ENCODE measurements around the gene SPRY4. TPM values are rescaled to one million over a fixed set of nuclear protein-coding genes. Genes with fewer than 3 reads are reported as not detected.

SPRY4 gene
- total RNA-seq, 1 experiment from 2014 or later = 35.6 TPM

GRCh38 chr5:142292249-142292648 lies 32.6 kb downstream of the SPRY4 start:
- intact Hi-C loops (cut with micrococcal nuclease; ENCODE audit: unreplicated experiment) = no loop called here
- ChIA-PET POLR2A (no interaction called here), CTCF (no interaction called here)
- ATAC-seq = no peak
- H3K27ac ChIP-seq (ENCODE audit: low read length) = no peak overlapping the region
- peaks cover 43% of the 10 kb centered on the region for H3K4me1 ChIP-seq (ENCODE audit: control insufficient read depth, insufficient read depth, low read length)
- in situ Hi-C loops (cut with HindIII; ENCODE audit: low pct_unique_long_range_greater_than_20kb, low sequenced_read_pairs) = no loop called here
- no peaks in the 10 kb centered on the region for H3K36me3 ChIP-seq (ENCODE audit: control insufficient read depth, insufficient read depth, low read length)
- DNase-seq (ENCODE audit: low read depth, low spot score) = no peak
- H3K27me3 ChIP-seq (ENCODE audit: control insufficient read depth, insufficient read depth, low read length) = no peaks in the 10 kb centered on the region
- no peak for TF ChIP-seq TCF7L2 (IDR thresholded peaks at IDR 0.05; ENCODE audit: low read depth, low read length)
- no peaks in the 10 kb centered on the region for H3K9me3 ChIP-seq (ENCODE audit: control insufficient read depth, insufficient read depth, low read depth, low read length)
- no peak overlapping the region for H3K4me3 ChIP-seq (ENCODE audit: low read depth in 2 of 2, low read length in 2 of 2)
- BruUV-seq (replicated peaks) = no TSS peak

DNA sequence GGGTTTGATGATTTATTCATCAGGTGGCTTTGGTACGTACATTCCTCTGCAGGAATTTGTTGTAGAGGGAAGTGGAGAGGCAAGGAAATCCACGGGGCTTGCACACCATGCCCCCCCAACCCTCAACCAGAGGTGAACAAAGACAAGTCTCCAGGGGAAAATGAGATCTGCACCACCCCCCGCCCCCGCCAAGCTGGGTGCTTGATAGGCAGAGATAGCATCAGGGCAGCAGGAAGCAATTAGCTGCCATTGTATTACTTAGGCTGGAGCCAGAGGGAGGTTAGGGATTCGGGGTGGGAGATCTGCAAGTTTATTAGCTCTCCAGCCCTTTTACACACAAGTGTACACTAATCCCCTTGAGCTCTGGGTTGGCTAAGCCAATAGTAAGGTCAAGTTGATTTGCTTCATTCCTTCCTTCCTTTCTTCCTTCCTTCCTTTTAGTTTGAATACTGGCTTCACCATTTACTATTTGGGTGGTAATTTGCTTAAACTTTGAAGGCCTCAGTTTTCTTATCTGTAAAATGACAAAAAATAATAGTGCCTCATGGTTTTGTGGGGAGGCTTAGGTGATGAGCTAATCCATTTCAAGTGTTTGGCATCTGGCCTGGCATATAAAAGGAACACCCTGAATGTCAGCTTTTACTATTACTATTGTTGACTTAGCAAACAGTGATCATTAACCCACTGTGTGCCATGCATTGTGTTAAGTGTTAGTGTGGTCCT lies 34.1 kb downstream of the SPRY4 start:
- H3K9me3 ChIP-seq (ENCODE audit: control insufficient read depth, insufficient read depth, low read depth, low read length) = no peaks in the 10 kb centered on the region
- no peak overlapping the region for H3K27ac ChIP-seq (ENCODE audit: low read length)
- TF ChIP-seq TCF7L2 (IDR thresholded peaks at IDR 0.05; ENCODE audit: low read depth, low read length) (0 out of 2 replicates have a peak, but pooled peaks have one; percentile 47), SIN3A (IDR thresholded peaks at IDR 0.05; ENCODE audit: borderline replicate concordance, insufficient read depth, low read depth, low read length) (no peak)
- TF ChIP-seq, protein P1, sequence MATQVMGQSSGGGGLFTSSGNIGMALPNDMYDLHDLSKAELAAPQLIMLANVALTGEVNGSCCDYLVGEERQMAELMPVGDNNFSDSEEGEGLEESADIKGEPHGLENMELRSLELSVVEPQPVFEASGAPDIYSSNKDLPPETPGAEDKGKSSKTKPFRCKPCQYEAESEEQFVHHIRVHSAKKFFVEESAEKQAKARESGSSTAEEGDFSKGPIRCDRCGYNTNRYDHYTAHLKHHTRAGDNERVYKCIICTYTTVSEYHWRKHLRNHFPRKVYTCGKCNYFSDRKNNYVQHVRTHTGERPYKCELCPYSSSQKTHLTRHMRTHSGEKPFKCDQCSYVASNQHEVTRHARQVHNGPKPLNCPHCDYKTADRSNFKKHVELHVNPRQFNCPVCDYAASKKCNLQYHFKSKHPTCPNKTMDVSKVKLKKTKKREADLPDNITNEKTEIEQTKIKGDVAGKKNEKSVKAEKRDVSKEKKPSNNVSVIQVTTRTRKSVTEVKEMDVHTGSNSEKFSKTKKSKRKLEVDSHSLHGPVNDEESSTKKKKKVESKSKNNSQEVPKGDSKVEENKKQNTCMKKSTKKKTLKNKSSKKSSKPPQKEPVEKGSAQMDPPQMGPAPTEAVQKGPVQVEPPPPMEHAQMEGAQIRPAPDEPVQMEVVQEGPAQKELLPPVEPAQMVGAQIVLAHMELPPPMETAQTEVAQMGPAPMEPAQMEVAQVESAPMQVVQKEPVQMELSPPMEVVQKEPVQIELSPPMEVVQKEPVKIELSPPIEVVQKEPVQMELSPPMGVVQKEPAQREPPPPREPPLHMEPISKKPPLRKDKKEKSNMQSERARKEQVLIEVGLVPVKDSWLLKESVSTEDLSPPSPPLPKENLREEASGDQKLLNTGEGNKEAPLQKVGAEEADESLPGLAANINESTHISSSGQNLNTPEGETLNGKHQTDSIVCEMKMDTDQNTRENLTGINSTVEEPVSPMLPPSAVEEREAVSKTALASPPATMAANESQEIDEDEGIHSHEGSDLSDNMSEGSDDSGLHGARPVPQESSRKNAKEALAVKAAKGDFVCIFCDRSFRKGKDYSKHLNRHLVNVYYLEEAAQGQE (IDR thresholded peaks at IDR 0.05; ENCODE audit: insufficient read depth in 1 of 2, low read depth in 2 of 2, low read length in 1 of 2) = no peak
- in situ Hi-C loops (cut with HindIII; ENCODE audit: low pct_unique_long_range_greater_than_20kb, low sequenced_read_pairs) (no loop called here), intact Hi-C loops (cut with micrococcal nuclease; ENCODE audit: unreplicated experiment) (no loop called here)
- DNase-seq (ENCODE audit: low read depth, low spot score) (no peak), ATAC-seq (peak; percentile 43; the same call in 1 of the 2 replicates)
- H3K27me3 ChIP-seq (ENCODE audit: control insufficient read depth, insufficient read depth, low read length) = no peaks in the 10 kb centered on the region
- H3K36me3 ChIP-seq (ENCODE audit: control insufficient read depth, insufficient read depth, low read length) = no peaks in the 10 kb centered on the region
- ChIA-PET POLR2A (interaction anchor here (0.5 kb wide), 1 partner anchor 261 kb away, joined by 10 read pairs; no protein-coding TSS in a partner anchor), CTCF (no interaction called here)
- H3K4me1 ChIP-seq (ENCODE audit: control insufficient read depth, insufficient read depth, low read length) = peaks cover 29% of the 10 kb centered on the region
- H3K4me3 ChIP-seq (ENCODE audit: low read depth in 2 of 2, low read length in 2 of 2) = no peak overlapping the region
- no TSS peak for BruUV-seq (replicated peaks)

DNA sequence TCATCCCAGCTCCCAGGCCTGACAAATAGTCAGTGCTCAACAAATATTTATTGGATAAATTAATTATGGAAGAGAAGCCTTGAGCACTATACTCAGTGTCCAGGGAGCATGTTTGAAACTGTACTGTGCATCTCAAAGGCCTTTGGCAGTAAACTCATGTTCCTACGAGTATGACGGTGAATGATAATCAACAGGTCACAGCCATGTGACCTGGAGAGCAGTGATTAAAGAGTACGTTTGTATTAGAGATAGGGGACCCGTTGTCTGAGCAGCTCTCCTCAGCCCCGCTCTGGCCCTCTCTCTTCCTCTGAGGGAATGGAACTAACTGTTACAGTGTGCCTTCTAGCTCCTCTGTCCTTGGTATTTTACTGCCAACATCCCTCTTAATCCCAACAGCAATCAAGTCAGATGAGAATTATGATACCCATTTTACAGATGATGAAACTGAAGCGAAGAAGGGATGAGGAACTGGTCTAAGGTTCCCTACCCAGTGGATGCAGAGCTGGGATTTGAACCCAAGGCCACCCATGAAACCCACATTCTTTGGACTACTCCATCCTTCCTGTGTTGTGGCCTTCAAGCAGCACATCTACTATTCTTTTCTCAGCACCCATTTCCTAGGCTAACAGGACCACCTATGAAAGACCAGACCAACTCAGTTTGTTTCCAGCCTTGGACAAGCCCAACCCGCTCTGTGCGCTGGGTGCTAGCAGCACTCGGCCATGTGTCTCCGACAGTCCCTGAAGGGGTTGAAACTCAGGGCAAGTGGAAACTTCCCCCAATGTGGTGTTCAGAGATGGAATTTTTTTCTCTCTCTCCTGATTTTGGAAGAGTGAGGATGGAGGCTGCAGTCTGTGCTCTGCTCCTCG lies 34.9 kb downstream of the SPRY4 start:
- intact Hi-C loops (cut with micrococcal nuclease; ENCODE audit: unreplicated experiment) = no loop called here
- no peak for TF ChIP-seq TCF7L2 (IDR thresholded peaks at IDR 0.05; ENCODE audit: low read depth, low read length)
- no peak for TF ChIP-seq SIN3A (IDR thresholded peaks at IDR 0.05; ENCODE audit: borderline replicate concordance, insufficient read depth, low read depth, low read length)
- TF ChIP-seq POLR2AphosphoS5 (IDR thresholded peaks at IDR 0.05; ENCODE audit: low read depth, low read length) = no peak
- TF ChIP-seq, protein P2, sequence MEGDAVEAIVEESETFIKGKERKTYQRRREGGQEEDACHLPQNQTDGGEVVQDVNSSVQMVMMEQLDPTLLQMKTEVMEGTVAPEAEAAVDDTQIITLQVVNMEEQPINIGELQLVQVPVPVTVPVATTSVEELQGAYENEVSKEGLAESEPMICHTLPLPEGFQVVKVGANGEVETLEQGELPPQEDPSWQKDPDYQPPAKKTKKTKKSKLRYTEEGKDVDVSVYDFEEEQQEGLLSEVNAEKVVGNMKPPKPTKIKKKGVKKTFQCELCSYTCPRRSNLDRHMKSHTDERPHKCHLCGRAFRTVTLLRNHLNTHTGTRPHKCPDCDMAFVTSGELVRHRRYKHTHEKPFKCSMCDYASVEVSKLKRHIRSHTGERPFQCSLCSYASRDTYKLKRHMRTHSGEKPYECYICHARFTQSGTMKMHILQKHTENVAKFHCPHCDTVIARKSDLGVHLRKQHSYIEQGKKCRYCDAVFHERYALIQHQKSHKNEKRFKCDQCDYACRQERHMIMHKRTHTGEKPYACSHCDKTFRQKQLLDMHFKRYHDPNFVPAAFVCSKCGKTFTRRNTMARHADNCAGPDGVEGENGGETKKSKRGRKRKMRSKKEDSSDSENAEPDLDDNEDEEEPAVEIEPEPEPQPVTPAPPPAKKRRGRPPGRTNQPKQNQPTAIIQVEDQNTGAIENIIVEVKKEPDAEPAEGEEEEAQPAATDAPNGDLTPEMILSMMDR (IDR thresholded peaks at IDR 0.05) = no peak
- TF ChIP-seq, protein P1 (IDR thresholded peaks at IDR 0.05; ENCODE audit: insufficient read depth in 1 of 2, low read depth in 2 of 2, low read length in 1 of 2) = no peak
- peaks cover 21% of the 10 kb centered on the region for H3K4me1 ChIP-seq (ENCODE audit: control insufficient read depth, insufficient read depth, low read length)
- H3K9me3 ChIP-seq (ENCODE audit: control insufficient read depth, insufficient read depth, low read depth, low read length) = no peaks in the 10 kb centered on the region
- H3K4me3 ChIP-seq (ENCODE audit: low read depth in 2 of 2, low read length in 2 of 2) = no peak overlapping the region
- no TSS peak for BruUV-seq (replicated peaks)
- ATAC-seq (no peak), DNase-seq (ENCODE audit: low read depth, low spot score) (no peak)
- in situ Hi-C loops (cut with HindIII; ENCODE audit: low pct_unique_long_range_greater_than_20kb, low sequenced_read_pairs) = no loop called here
- CTCF ChIA-PET = no interaction called here
- POLR2A ChIA-PET = no interaction called here
- H3K36me3 ChIP-seq (ENCODE audit: control insufficient read depth, insufficient read depth, low read length) = no peaks in the 10 kb centered on the region
- H3K27me3 ChIP-seq (ENCODE audit: control insufficient read depth, insufficient read depth, low read length) = no peaks in the 10 kb centered on the region
- peak overlapping the region; percentile 35 for H3K27ac ChIP-seq (ENCODE audit: low read length)

Measured in Panc1 (cell line).